ENCODE data around the gene CIT.

- TF ChIP-seq CTCF (IDR thresholded peaks at IDR 0.05): no peak
- TF ChIP-seq POLR2A (IDR thresholded peaks at IDR 0.05): no peak
Observed at GRCh38 chr12:119685375-119685774, 191.7 kb downstream of the CIT start.

Data from lower leg skin (tissue), 3 donors.